CD4-positive, alpha-beta T cell treated with Interleukin-17A for 4 hours (primary cell): Measurements from ENCODE around the gene PLEKHG7.

Experiments used
- DNase-seq: peaks from one replicate; pipeline ENCODE4 v3.0.0-alpha.2; 2020; ENCODE audit warnings: mixed read lengths

Gene PLEKHG7

DNA sequence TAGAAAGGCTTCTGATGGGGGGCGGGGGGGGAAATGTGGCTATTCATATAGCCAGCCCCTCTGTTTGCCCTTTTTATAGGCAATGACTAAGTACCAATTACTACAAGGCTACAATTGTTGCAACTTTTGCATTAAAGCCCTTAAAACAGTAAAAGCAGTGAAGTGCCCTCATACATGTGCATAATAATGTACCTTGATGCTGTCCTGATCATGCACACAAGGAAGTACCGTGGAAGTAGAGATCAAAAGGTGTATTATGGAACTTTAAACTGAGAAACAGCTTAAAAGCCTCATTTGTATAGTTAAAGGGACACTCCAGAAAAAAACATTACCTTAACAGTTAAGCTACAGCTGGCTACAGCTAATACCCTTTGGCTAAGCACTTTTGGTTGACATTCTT is 111.8 kb downstream of the PLEKHG7 start:
- no peak for DNase-seq

DNA sequence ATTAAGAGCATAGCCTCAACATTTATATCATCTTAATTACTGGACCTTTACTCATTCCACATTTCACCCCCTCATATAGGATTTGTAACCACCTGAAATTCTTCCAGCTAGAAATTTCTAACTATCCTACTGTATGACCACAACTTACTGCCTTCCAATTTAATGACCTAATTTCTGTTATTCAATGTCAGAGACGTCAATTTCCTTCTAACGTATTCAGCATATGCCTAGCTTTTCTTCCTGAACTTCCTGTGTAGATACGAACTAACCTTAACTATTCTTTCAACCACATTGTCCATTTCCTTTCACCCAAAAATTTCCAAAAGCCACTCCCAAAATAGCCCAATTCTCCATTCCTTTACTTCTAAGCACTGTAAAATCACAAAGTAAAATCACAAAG is 118.4 kb downstream of the PLEKHG7 start:
- no peak for DNase-seq
